HPDE6-E6E7 (cell line): ENCODE data around the gene AQP10.
"Not testable (repeated sequence)": the region's sequence is repeated elsewhere in the genome, so short reads cannot be mapped to it uniquely, and the experiment has no call there.

Source experiments
- DNase-seq: peaks from one replicate; pipeline ENCODE4 v3.0.0; 2011; ENCODE audit warnings: missing footprints; ENCODE audit errors: extremely low spot score

The AQP10 gene

GRCh38 chr1:154324241-154324640, 3.3 kb downstream of the AQP10 start:
- DNase-seq = no peak

- DNase-seq = peak; percentile 88
These were observed 4.0 kb downstream of the AQP10 start, which contains the start of gene ATP8B2 for GRCh38 chr1:154324669-154325582. TSS of gene ATP8B2 (plus strand) at chr1:154325525. CDS start at chr1:154328142, 2,617 bp downstream.

GRCh38 chr1:154325583-154326545, 5.0 kb downstream of the AQP10 start:
- peak; percentile 63 for DNase-seq

- no peak for DNase-seq
These were observed 5.9 kb downstream of the AQP10 start for GRCh38 chr1:154326546-154327465.

GRCh38 chr1:154327466-154328317, 6.8 kb downstream of the AQP10 start:
- DNase-seq = no peak

GRCh38 chr1:154328318-154329151, 7.6 kb downstream of the AQP10 start:
- DNase-seq = no peak

- no peak for DNase-seq
These were observed 8.2 kb downstream of the AQP10 start for GRCh38 chr1:154329152-154329521.

GRCh38 chr1:154329551-154330131, 8.7 kb downstream of the AQP10 start:
- no peak for DNase-seq

GRCh38 chr1:154330669-154331068, 9.8 kb downstream of the AQP10 start:
- DNase-seq = no peak

- no peak for DNase-seq
These were observed 13.5 kb downstream of the AQP10 start for GRCh38 chr1:154334079-154335024.

GRCh38 chr1:154335025-154335714, 14.3 kb downstream of the AQP10 start:
- no peak for DNase-seq

GRCh38 chr1:154337253-154337894, 16.5 kb downstream of the AQP10 start:
- DNase-seq = no peak

- DNase-seq = no peak
These were observed 18.0 kb downstream of the AQP10 start for GRCh38 chr1:154338875-154339274.

- DNase-seq = not testable (repeated sequence)
These were observed 20.5 kb downstream of the AQP10 start for GRCh38 chr1:154341366-154341765.

- no peak for DNase-seq
These were observed 21.2 kb downstream of the AQP10 start for GRCh38 chr1:154342132-154342531.

GRCh38 chr1:154342836-154343472, 22.1 kb downstream of the AQP10 start:
- no peak for DNase-seq
